Measurements from ENCODE around the gene CASZ1. TPM values are rescaled to one million over a fixed set of nuclear protein-coding genes. Genes with fewer than 3 reads are reported as not detected.

CASZ1 gene
- total and polyA plus RNA-seq, 9 of the 15 experiments (the other 6 are each of a cell fraction or from before 2014, with no cell fraction given) = 0.01 to 4.0 (median 0.76) TPM; not detected in 1

GRCh38 chr1:10816233-10816632, 19.8 kb upstream of the CASZ1 start (continued):
- no peak for TF ChIP-seq ZMIZ1 (IDR thresholded peaks at IDR 0.05; ENCODE audit: low read depth in 2 of 2, low read length in 2 of 2)
- TF ChIP-seq THRAP3 (IDR thresholded peaks at IDR 0.05; ENCODE audit: borderline replicate concordance) = no peak
- TF ChIP-seq SIRT6 (IDR thresholded peaks at IDR 0.05; ENCODE audit: low read depth, low read length) = no peak
- TF ChIP-seq FOXJ3 (CRISPR knock-in tag; IDR thresholded peaks at IDR 0.05) = no peak
- no peak for TF ChIP-seq COPS2 (conservative IDR thresholded peaks at IDR 0.05)
- TF ChIP-seq RB1 (IDR thresholded peaks at IDR 0.05; ENCODE audit: low read depth) = no peak
- no peak for TF ChIP-seq NR2C1 (IDR thresholded peaks at IDR 0.05)
- no peak for TF ChIP-seq NR2C1 (tag; IDR thresholded peaks at IDR 0.05)
- TF ChIP-seq ZNF780A (CRISPR knock-in tag; IDR thresholded peaks at IDR 0.05) = no peak
- TF ChIP-seq ZFP36 (IDR thresholded peaks at IDR 0.05; ENCODE audit: low read depth, low read length, partially characterized antibody) = no peak
- TF ChIP-seq ZNF318 (IDR thresholded peaks at IDR 0.05; ENCODE audit: borderline replicate concordance in 1 of 2, low read depth in 1 of 2) = no peak
- no peak for TF ChIP-seq FOSL1 (tag; conservative IDR thresholded peaks at IDR 0.05)
- no peak for TF ChIP-seq ATF6 (CRISPR knock-in tag; IDR thresholded peaks at IDR 0.05)
- TF ChIP-seq RBM25 (IDR thresholded peaks at IDR 0.05; ENCODE audit: low read depth, low read length, severe bottlenecking) = peak; percentile 47
- TF ChIP-seq KDM1A (IDR thresholded peaks at IDR 0.05) = peak; percentile 14 to 36; a peak in 2 of 4 replicates
- TF ChIP-seq RFX5 (IDR thresholded peaks at IDR 0.05; ENCODE audit: low read depth, low read length) = no peak
